HK-2 (cell line): ENCODE data around the gene C16orf90.
"Not testable (repeated sequence)": the region's sequence is repeated elsewhere in the genome, so short reads cannot be mapped to it uniquely, and the experiment has no call there.

Source experiments
- DNase-seq: peaks from one replicate; pipeline ENCODE4 v3.0.0-alpha.2; 2018; ENCODE audit not compliant: unreplicated experiment

Gene C16orf90

DNA sequence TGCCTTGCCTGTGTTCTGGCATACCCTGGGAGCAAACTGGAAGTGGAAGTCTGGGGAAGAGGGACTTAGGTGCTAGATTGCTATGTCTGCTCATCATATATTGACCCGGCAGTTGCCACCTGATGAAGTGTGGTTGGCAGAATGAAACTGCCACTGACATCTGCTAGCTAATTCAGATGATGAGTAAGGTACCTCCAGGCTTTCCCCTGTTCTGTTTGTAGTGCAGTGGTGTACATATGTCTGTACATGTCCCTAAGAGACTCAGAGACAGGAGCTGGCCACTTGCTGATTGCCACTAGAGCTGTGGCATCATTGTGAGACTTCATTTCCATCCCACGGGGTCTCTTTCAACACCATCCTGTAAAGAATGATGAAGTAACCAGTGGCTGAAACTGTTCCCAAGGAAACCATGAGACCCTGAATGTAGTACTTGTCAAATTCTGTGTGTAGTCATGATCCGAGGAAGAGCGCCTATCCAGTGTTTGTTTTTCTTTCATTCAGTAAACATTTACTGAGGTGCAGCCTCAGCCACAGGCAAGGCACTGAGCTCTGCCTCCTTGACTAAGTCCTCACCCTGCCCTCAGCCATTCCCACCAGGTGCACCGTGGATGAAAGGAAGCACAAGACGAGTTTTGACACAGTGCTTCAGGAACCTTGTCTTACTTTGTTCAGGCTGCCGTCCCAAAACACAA is 18.7 kb upstream of the C16orf90 start:
- DNase-seq = no peak

DNA sequence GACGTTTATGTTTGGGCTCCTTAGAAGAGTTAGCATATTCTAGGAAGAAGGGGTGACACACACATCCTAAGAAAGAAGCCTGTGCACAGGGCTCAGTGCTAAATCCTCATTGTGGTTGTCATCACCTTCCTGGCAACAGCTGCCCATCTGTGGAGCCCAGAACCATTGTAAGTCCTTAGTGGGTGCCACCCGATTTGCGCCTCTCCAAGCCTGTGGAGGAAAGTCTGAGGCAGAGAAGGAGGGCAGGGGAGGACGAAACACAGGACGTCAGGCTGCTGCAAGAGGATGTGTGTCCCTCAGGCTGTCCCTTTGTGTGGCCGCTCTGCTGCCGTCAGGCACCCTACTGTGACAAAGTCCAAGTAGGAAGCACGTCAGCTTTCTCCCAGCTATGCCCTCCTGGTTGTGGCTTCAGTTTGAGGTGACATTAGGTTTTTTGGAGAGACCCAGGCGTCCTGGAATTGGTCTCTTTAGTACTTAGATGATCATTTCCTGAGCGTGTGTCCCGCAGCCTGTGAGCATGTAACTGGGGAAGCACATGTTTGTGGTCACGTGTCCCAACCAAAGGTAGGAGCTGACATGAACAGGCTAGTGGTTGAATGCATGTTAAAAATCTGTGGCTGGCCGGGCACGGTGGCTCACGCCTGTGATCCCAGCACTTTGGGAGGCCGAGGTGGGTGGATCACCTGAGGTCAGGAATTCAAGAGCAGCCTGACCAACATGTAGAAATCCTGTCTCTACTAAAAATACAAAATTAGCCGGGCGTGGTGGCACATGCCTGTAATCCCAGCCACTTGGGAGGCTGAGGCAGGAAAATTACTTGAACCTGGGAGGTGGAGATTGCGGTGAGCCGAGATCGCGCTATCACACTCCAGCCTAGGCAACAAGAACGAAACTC is 16.2 kb upstream of the C16orf90 start:
- DNase-seq = no peak

DNA sequence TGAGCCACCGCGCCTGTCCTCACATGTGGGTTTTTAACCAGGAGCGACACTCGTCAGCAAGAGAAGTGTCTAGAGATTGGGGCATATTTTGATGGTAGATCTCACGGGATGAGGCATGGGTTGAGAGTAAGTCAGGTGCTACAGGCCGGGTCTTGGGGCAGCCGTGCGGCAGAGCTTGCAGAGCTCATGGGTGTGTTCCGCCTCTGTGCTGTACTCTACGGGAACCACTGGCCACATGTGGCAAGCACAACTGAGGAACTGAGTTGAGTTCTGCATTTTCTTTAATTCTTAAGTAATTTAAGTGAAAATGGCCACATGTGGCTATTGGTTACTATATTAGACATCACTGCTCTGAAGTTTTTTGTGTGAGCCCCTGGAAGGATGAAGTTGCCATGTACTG is 15.1 kb upstream of the C16orf90 start:
- DNase-seq = no peak

DNA sequence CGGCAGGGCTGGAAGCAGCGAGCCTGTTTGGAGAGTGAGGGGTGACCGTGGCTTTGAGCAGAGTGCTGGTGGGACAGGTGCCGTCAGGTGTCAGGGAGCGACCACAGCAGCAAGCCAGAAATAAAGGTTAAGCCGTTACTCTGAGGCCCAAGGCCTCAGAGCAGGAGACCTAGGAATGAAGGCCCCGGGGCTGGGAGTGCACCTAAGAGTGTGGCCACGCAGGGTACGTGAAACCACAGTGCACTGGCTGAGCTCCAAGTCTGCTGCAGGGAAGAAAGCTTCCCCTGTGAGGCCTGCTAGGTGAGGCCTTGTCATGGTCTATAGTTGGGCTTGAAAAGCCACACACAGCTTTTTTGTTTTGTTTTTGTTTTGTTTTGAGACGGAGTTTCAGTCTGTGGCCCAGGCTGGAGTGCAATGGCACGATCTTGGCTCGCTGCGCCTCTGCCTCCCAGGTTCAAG is 14.2 kb upstream of the C16orf90 start:
- DNase-seq = no peak

DNA sequence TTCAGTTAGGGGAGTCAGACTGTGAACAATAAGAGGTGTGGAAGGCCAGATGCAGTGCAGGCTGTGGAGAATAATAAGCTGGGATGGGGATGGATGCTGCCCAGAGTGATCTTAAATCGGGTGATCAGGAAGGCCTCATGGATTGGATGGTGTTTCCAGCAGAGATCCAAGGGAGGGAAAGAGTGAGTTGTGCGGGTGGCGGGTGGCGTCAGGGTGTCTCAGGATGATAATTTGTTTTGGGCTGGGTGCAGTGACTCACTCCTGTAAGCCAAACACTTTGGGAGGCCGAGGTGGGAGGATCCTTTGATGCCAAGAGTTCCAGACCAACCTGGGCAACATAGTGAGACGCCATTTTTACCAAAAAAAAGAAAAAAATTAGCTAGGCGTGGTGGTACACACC is 13.4 kb upstream of the C16orf90 start:
- no peak for DNase-seq

DNA sequence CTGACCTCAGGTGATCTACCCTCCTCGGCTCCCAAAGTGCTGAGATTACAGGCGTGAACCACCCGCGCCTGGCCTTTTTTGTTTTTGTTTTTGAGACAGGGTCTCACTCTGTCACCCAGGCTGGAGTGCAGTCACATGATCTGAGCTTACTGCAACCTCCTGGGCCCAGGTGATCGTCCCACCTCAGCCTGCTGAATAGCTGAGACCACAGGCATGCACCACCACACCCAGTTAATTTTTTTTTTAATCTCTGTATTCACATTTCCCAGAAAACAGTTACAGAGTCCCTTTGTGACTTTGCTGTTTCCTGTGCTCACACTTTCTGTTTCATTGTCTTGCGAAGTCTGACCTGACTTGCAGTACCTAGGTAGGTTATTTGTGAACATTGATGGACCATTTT is 8.2 kb upstream of the C16orf90 start:
- DNase-seq = no peak

DNA sequence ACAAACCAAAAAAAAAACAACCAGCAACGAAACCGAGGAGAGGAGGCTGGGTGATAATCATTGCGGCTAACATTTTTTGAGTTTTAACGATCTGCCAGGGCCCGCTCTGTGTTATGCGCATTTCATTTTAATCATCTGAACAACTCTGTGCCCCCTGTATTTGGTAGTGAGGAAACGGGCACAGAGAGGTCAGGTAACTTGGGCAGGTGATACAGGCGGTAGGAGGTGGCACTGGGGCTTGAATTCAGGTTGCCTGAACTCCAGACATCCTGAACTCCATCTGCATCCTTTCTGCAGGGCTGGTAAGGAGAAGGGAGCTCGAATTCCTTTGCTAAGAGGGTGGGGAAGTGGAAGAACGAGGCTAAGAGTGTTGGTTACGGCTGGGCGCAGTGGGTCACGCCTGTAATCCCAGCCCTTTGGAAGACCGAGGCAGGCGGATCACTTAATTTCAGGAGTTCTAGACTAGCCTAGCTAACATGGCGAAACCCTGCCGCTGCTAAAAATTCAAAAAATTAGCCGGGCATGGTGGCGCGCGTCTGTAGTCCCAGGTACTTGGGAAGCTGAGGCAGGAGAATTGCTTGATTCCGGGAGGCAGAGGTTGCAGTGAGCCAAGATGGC is 6.6 kb upstream of the C16orf90 start:
- no peak for DNase-seq

DNA sequence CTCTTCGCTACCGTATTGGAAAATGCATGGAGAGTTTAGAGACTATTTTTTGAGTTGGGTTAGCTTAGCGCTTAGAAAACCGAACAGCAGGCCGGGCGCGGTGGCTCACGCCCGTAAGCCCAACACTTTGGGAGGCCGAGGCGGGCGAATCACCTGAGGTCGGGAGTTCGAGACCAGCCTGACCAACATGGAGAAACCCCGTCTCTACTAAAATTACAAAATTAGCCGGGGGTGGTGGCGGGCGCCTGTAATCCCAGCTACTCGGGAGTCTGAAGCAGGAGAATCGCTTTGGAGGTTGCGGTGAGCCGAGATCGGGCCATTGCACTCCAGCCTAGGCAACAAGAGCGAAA is 6.1 kb upstream of the C16orf90 start:
- DNase-seq = not testable (repeated sequence)

DNA sequence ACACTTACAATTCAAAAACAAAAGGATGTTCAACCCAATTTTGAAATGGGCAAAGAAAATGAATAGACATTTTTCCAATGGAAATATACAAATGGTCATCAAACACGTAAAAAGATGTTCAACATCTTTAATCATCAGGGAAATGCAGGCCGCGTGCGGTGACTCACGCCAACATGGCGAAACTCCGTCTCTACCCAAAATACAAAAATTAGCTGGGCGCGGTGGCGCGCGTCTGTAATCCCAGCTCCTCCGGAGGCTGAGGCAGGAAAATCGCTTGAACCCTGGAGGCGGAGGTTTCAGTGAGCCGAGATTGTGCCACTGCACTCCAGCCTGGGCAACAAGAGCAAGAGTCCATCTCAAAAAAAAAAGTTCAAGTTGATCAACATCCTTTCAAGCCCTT is 3.7 kb upstream of the C16orf90 start:
- DNase-seq = no peak

DNA sequence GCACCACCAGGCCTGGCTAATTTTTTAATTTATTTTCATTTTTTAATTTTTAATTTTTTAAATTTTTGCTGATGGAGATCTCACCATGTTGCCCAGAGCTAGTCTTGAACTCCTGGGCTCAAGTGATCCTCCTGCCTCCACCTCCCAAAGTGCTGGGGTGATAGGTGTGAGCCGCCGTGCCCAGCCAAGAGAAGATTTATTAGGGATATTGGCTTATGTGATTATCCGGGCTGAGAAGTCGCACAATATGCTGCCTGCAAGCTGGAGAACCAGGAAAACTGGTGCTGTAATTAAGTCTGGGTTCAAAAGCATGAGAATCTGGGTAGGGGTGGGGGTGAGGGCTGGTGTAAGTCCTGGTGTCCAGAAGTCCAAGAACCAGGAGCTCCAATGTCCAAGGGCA is 2.5 kb upstream of the C16orf90 start:
- DNase-seq = no peak

DNA sequence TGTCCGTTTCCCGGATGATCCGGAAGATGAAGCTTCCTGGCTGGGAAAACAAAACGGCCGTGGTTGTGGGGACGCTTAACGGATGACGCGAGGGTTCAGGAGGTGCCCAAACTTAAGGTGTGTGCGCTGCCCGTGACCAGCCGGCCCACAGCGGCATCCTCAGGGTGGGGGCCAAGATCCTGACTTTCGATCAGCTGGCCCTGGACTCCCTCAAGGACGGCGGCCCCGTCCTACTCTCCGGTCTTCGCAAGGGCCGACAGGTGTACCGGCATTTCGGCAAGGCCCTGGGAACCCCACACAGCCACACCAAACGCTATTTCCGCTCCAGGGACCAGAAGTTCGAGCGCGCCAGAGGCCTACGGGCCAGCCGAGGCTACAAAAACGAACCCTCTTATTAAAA is 1.1 kb upstream of the C16orf90 start:
- no peak for DNase-seq

DNA sequence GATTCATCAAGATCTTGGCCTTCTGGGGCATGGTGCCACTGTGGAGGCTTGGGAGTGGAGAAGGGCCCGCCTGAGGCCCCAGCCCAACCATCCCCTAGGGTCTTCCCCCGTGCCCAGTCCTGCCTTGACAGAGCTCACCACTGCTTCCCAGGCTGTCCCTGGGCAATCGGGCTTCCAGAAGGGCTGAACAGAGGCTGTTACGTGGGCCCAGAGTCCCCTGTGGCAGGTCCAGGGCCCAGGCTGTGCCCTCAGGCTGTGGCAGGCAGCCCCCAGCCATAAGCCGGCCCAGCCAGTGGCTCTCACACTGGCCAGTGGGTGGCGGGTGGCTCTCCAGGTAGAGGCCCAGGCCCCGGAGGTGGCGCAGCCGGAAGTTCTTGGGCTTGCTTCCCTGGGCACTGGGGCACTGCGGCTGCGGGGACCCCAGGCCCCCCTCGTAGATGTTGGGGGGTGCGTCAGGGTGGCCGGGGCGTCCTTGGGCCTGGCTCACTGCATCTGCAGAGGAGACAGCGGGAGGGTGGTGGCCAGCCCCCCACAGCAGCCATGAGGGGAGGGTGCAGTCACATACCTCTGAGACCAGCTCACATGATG is 809 bp downstream of the C16orf90 start:
- DNase-seq = no peak

DNA sequence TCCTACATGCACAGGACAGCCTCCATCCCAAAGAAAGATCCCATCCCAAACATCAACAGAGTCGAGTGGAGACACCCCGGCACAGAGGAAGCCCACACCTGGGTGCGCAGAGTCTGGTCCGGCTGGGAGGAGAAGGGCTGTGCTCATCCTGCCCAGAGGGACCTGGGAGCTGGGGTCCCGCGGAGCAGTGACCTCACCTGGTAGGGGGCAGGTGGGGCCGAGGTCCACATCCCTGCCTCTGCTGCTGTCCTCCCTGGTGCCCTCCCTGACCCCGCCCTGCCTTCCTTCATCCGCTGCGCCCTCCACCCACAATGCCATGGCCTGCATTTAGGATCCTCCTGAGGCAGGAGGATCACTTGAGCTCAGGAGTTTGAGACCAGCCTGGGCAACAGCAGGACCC is 2.9 kb downstream of the C16orf90 start:
- DNase-seq = no peak

DNA sequence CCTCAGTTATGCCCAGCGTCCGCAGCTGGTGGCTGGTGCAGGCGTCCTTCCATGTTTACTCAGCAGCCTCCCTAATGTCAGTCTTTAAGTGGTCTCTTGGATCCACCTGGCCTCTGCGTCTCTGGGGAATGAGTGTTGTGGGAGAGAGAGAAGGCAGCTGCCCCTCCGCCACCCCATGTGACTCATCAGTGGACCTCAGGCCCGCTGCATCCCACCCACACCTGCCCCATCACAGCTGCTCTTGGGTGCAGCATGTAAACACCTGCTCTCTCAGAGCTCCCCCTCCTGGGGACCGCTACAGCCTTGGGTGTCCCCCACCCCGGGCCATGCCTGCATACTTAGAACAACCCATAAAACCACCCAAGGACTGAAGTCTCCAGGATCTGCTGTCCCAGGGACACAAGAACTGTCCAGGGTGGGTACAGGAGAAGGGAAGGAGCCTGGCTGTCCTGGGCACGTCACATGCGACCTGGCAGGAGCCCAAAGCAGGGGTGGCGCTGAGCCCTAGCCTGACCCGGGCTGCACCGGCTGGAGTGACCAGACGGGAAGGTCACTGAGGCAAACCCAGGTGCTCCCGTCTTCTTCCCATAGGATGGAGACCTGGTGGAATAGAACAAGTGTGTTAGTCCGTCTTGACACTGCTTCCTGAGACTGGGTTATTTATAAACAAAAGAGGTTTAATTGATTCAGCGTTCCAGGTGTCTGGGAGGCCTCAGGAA is 4.2 kb downstream of the C16orf90 start:
- no peak for DNase-seq

DNA sequence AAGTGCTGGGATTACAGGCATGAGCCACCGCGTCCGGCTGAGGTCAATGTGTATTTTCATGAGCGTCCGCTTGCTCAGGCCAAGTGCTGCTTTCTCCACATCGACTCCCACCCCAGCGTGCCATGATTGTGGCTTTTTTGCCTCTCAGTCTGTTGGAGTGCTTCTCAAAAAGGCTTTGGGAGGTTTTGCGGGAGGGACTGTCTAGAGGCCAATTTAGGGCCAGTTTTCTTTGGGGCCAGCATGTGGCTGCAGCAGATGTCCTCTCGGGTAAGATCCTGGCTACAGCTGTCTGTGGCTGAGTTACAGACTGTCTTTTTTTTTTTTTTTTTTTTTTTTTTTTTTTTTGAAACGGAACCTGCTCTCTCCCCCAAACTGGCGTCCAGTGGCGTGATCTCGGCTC is 6.5 kb downstream of the C16orf90 start:
- DNase-seq = no peak

DNA sequence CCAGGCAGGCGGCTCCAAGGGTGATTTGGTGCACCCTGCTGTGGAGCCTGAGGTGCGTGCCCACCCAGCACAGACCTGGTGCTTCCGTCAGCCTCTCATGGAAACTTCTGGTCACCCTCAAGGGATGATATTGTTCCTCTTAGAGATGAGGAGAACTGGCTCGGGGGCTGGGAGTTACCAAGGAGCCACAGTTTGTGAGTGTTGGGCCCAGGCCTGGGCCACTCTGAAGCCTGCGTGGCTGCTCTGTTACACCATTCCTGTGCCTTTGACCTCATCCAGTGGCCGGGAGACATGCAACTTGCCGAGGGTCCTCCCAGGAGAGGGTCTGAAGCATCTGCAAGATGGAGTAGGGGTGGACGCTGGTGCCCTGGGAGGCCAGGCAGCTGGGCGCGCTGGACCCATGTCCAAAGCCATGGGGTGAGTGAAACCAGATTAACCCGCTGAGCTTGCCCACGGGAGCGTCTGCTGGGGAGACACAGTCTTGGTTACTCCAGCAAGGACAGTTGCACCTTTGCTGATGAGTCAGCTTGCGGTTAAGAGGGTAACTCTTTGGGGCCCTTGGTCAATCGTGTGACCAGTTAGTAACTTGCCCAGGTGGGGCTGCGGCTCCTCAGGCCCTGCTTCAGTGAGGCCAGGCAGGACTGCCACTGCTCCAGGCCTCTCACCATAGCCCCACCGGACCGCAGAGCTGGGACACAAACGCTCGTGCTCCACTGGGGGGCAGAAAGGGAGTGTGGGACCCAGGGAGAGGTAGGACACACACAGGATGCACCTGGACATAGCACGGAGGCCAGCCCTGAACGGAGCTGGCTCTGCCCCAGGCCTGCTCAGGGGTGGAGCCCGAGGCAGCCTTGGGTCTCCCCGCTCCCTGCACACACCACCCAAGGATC is 7.5 kb downstream of the C16orf90 start:
- DNase-seq = peak; percentile 36

DNA sequence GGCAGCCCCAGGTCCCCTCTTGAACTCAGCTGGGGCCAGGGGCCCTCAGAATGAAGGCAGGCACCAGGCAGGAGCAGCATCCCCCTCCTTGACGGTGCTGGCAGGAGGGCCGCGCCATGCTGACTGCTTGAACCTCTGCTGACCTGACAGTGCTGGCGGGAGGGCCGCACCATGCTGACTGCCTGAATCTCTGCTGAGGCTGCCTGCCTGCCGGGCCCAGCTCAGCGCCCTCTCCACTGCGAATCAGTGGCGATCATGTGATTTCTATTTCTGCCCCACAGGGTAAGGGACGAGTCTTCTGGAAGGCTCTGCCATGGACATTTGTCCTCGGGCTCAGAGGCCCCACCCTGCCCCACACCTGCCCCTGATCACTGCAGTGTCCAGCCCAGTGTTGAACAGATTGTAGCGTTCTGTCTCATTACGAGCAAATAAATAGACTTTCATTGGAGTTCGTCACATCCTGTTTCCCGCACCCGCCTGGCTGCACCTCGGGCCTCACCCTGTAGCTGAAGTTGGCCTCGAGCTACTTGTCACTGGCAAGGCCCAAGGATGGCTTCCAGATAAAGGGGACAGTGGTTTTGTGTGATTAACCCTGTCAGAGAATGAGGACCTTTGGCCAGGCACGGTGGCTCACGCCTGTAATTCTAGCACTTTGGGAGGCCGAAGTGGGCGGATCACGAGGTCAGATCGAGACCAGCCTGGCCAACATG is 8.6 kb downstream of the C16orf90 start:
- DNase-seq = no peak

DNA sequence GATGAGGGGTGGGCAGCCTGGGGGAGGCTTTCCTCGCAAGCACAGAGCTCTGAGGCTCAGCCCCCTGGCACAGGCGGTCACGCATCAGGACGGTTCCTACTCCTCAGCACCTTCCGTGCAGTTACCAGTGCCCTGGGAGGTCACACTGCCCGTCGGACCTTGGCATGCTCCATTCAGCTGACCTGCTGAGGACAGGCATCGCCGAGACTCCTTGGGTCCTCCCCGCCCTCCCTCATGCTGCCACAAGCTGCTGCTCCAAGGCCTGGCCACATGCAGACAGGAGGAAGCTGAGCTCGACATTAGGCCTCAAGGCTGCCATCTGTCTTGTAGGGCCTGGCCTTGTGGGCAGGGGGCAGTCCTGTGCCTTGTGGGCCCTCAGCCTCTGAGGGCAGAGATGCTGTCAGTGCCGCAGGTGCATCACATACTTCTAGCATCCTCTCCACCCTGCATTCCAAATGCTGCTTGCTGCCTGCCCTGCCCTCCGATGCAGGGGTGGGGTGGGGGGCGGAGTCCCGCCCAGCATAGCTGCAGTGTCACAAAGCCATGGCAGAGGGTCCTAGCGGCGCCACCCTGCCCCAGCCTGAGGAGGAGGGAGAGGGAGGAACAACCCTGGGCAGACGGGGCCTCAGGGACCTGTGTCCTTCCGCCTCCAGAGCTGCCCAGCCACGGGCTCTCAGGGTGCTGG is 9.3 kb downstream of the C16orf90 start:
- DNase-seq = no peak

DNA sequence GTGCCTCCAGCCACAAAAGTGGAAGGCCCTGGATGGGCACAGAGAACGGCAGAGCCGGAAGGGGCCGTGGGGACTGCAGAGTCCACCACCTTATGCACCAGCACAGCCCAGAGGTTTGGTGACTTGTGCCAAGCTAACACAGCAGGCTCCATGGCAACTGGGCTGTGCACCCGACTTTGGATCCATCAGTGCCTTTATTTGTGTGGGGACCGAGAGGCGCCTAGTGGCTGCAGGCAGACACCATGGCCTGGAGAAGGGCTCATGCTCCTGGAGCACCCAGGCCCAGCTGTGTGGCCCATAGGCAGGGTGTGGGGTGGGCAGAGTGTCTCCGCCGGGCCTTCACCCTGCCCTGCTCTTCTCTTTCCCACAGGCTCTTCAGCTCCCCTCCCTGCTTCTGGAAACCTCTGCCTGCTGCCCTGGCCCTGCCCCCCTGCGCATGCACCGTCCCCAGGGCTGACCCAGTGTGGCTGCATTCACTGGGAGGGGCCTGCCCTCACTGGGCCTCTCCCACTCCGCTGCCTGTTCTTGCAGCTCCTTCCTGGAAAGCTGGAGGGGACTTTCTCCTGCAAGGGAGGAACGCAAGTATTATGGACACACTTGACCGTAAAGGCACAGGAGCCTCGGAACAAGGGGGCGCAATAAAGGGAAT is 10.1 kb downstream of the C16orf90 start:
- no peak for DNase-seq
